Measurements from ENCODE around the gene UGT1A5.

- TF ChIP-seq USF1 (IDR thresholded peaks at IDR 0.05) (peak; percentile 59), TCF12 (IDR thresholded peaks at IDR 0.05; ENCODE audit: low read depth) (no peak)
Observed at GRCh38 chr2:233708942-233709341, 3.8 kb upstream of the UGT1A5 start.

All from Ishikawa (cell line).